H1 (cell line): ENCODE results near the gene GNG5. TPM values are rescaled to one million over a fixed set of nuclear protein-coding genes. Genes with fewer than 3 reads are reported as not detected.

Experiments
- ASH2L ChIP-seq: fragments of 200-600, 300-600 bp; sonication (generic); IDR thresholded peaks from one replicate; pipeline ENCODE4 v1.7.1; 2017; ENCODE audit warnings: low read length
- BACH1 ChIP-seq: IDR thresholded peaks from 2 replicates; pipeline ENCODE4 v1.6.1; 2012; ENCODE audit warnings: low read length, improper control_type of control experiment
- CREB1 ChIP-seq: IDR thresholded peaks from 2 replicates; pipeline ENCODE4 v1.6.1; 2012; ENCODE audit warnings: inconsistent platforms
- JUND ChIP-seq: IDR thresholded peaks from 2 replicates; pipeline ENCODE4 v1.6.1; 2011; ENCODE audit warnings: mild to moderate bottlenecking, improper control_type of control experiment, low read length
- KDM1A ChIP-seq: fragments of 200-600, 300-600 bp; sonication (generic); IDR thresholded peaks from 2 replicates; pipeline ENCODE4 v1.7.1; 2016; ENCODE audit warnings: mild to moderate bottlenecking, low read length, borderline replicate concordance
- KDM4A ChIP-seq: IDR thresholded peaks from one replicate; pipeline ENCODE4 v1.7.1; 2012; ENCODE audit warnings: low read depth, mild to moderate bottlenecking, moderate library complexity, low read length, inconsistent platforms; ENCODE audit not compliant: severe bottlenecking
- RBBP5 ChIP-seq: IDR thresholded peaks from 2 replicates; pipeline ENCODE4 v1.7.1; 2012; ENCODE audit warnings: low read depth, mild to moderate bottlenecking, inconsistent platforms, low read length, moderate library complexity, borderline replicate concordance
- SIN3A ChIP-seq, 2 experiments: IDR thresholded peaks in 1 of 2; conservative IDR thresholded peaks in 1 of 2; 2 replicates each; pipeline ENCODE4 v1.6.1; 2011 to 2012; ENCODE audit warnings: low read length in 2 of 2, improper control_type of control experiment in 1 of 2, low read depth in 1 of 2, mild to moderate bottlenecking in 1 of 2
- SP4 ChIP-seq: IDR thresholded peaks from 2 replicates; pipeline ENCODE4 v1.6.1; 2012; ENCODE audit warnings: low read length, inconsistent platforms
- TAF7 ChIP-seq: optimal IDR thresholded peaks from 2 replicates; pipeline ENCODE3; 2011; ENCODE audit warnings: low read depth, mild to moderate bottlenecking, inconsistent platforms, low read length, moderate library complexity, borderline replicate concordance
- TBP ChIP-seq: IDR thresholded peaks from 2 replicates; pipeline ENCODE4 v1.6.1; 2011; ENCODE audit warnings: low read depth, low read length, improper control_type of control experiment
- TEAD4 ChIP-seq: IDR thresholded peaks from 2 replicates; pipeline ENCODE4 v1.6.1; 2012; ENCODE audit warnings: low read depth, low read length, inconsistent platforms, mixed read lengths
- USF2 ChIP-seq: IDR thresholded peaks from 2 replicates; pipeline ENCODE4 v1.6.1; 2011; ENCODE audit warnings: low read length, improper control_type of control experiment
- polyA plus RNA-seq, 7 experiments: library from polyadenylated mRNA; depleted of rRNA in 3 of 7; stranded (reverse) in 5 of 7; unstranded in 2 of 7; fragments of >200 nt in 5 of 7; fragments of 200-250 nt in 2 of 7; gene quantifications; 1 replicate in 5 of 7; 2 replicates in 1 of 7; 4 replicates in 1 of 7; pipeline versions ENCODE4 v1.2.1 to v1.2.3, GENCODE V29; 2011 to 2013; ENCODE audit warnings: missing spikeins in 2 of 7, mixed read lengths in 2 of 7
- total RNA-seq: library from RNA; stranded (reverse); fragmentation: NEBNext Ultra II Directional; extraction: Animal tissue kit (Norgen Biotek cat#: 25700); gene quantifications from 2 replicates; pipeline ENCODE4 v1.2.1, GENCODE V29; 2021

The GNG5 gene
- total and polyA plus RNA-seq, 2 of the 8 experiments (the other 6 are each of a cell fraction or from before 2014, with no cell fraction given) = 94.0 to 104 TPM

DNA sequence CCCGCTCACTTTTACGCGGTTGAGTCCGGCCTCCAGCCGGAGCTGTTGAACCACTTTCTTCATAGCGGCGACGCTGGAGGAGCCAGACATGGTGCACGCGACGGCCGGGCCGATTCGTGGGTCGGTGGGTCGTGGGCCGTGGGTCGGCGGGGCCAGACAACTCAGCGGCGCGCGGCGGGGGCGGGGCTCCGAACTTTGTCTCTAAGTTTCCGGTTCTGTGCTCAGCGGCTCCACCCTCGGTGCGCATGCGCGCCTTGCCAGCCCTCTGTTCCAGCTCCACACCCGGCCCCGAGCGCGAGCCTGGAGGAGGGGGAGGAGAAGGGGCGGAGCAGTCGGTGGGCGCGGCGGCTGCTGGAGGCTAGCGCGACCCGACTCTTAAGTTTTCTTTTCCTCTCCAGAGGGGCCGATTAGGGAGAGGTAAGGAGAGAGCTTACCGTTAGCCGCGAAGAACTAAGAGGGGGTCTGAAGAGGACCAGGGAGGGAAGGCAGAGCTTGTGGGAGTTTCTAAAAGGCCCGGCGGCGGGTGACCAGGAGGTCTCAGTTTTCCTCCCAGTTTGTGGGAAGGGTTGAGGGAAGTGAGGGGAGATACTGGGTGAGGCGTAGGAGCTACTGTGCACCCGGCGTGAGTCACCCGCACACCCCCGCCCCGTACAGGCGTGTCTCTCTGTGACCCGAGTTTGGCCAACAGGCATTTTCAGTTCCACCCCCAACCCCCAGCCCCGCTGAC, at the start of gene GNG5, which contains the start of gene SPATA1 (continued):
- TF ChIP-seq SIN3A (conservative IDR thresholded peaks at IDR 0.05 in 1 of 2, IDR thresholded peaks at IDR 0.05 in 1 of 2; ENCODE audit: low read depth in 1 of 2, low read length in 2 of 2) = peak in 1 of 2 experiments; percentile 48; a peak in 1 of 4 replicates
- TF ChIP-seq CREB1 = peak; percentile 48; the same call in 1 of the 2 replicates
- no peak for TF ChIP-seq TEAD4
- TF ChIP-seq JUND = peak; percentile 56; the same call in 1 of the 2 replicates
- TF ChIP-seq BACH1 = no peak
- no peak for TF ChIP-seq TAF7
- peak; percentile 83 for TF ChIP-seq SP4
- peak; percentile 72 for TF ChIP-seq RBBP5
- peak; percentile 85 for TF ChIP-seq ASH2L
- peak; percentile 49; the same call in 1 of the 2 replicates for TF ChIP-seq TBP
- TF ChIP-seq KDM1A = peak; percentile 69
- peak; percentile 63 for TF ChIP-seq KDM4A
- no peak for TF ChIP-seq USF2
